Measurements from ENCODE around the gene GUCY1A1. TPM values are rescaled to one million over a fixed set of nuclear protein-coding genes. Genes with fewer than 3 reads are reported as not detected.
A peak's percentile ranks its signal among the peaks of the same experiment; 100 is the strongest.

GUCY1A1 gene
- total and polyA plus RNA-seq, 10 donors = 2.0 to 44.9 (median 23.1) TPM

DNA sequence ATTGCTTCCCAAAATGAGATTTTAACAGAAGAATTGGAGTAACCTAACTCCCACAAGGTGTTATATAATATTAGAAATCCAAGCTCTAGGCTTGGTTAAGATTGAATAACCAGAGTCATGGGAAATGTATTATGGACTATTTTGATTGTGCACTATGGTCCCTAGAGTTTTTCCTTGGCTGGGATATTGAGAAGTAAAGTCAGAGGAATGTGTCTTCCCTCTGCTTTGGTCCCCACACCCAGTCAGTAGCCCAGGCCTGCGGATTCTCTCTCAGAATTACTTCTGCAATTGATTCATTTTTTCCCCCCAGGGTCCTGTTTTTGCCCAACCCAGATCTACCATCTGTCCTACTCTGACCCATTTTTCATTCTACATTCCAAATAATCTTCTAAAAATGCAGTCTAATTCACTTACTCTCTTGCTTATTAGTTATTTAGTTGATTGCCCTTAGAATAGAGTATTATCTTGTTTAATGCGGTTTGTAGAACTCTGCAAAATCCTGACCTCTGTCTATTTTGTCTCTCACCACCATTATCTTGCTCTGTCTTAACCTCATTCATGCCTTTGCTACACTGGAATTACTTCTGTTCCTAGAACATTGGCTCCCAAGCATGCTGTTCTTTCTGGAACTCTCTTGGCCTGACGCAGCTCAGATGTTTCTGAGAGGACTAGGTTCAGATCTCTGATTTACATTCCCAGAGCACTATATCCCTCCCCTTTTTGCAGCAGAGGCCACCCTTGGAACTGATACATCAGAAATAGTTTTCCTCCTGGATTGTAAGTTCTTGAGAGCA is 23.6 kb downstream of the GUCY1A1 start:
- H3K4me3 ChIP-seq = no peak overlapping the region
- WGBS, 5 donors = 77 to 95% (median 86%) methylated on average over 3 of the region's 3 CpGs
- intact Hi-C loops (cut with DNase I; ENCODE audit: low total_unique reads) = no loop called here
- DNase-seq = no peak
- H3K4me1 ChIP-seq = peaks cover 0 to 12% (median 0%) of the 10 kb centered on the region in 6 donors
- TF ChIP-seq CTCF (IDR thresholded peaks at IDR 0.05 in 8 of 11, conservative IDR thresholded peaks at IDR 0.05 in 3 of 11) (no peak), POLR2AphosphoS5 (IDR thresholded peaks at IDR 0.05) (no peak), POLR2A (IDR thresholded peaks at IDR 0.05) (no peak)
- no peaks in the 10 kb centered on the region for H3K27me3 ChIP-seq (replicated peaks in 1 of 7)
- H3K27ac ChIP-seq = no peak overlapping the region
- H3K36me3 ChIP-seq = no peaks in the 10 kb centered on the region
- H3K9me3 ChIP-seq = no peaks in the 10 kb centered on the region

DNA sequence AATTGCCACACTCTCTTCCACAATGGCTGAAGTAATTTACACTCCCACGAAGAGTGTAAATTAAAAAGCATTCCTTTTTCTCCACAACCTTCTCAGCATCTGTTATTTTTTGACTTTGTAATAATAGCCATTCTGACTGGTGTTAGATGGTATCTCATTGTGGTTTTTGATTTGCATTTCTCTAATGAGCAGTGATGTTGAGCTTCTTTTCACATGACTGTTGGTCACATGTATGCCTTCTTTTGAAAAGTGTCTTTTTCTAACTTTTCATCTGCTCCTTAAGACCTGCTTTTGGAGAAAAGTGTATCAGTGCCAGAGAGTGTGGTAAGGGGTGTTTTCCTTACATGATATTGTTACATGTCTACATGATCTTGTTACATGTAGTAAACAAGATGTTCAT is 25.7 kb downstream of the GUCY1A1 start:
- Histone ChIP-seq H3K36me3 (no peaks in the 10 kb centered on the region), H3K27me3 (replicated peaks in 1 of 7) (no peaks in the 10 kb centered on the region), H3K27ac (no peak overlapping the region), H3K4me3 (no peak overlapping the region), H3K4me1 (peaks cover 0 to 17% (median 0%) of the 10 kb centered on the region in 6 donors), H3K9me3 (no peaks in the 10 kb centered on the region)
- TF ChIP-seq POLR2AphosphoS5 (IDR thresholded peaks at IDR 0.05) (no peak), CTCF (IDR thresholded peaks at IDR 0.05 in 8 of 11, conservative IDR thresholded peaks at IDR 0.05 in 3 of 11) (no peak), POLR2A (IDR thresholded peaks at IDR 0.05) (no peak)
- WGBS, 5 donors = 48 to 77% (median 59%) methylated on average over 1 of the region's 1 CpG
- intact Hi-C loops (cut with DNase I; ENCODE audit: low total_unique reads) = no loop called here
- no peak for DNase-seq

- no peaks in the 10 kb centered on the region for H3K36me3 ChIP-seq
- H3K27me3 ChIP-seq (replicated peaks in 1 of 7) = no peaks in the 10 kb centered on the region
- TF ChIP-seq POLR2AphosphoS5 (IDR thresholded peaks at IDR 0.05) (no peak), POLR2A (IDR thresholded peaks at IDR 0.05) (no peak), CTCF (IDR thresholded peaks at IDR 0.05 in 8 of 11, conservative IDR thresholded peaks at IDR 0.05 in 3 of 11) (no peak)
- H3K4me1 ChIP-seq = peaks cover 0 to 17% (median 0%) of the 10 kb centered on the region in 6 donors
- H3K9me3 ChIP-seq = peaks cover 0 to 3% (median 0%) of the 10 kb centered on the region in 8 donors
- intact Hi-C loops (cut with DNase I; ENCODE audit: low total_unique reads) = no loop called here
- DNase-seq = no peak
- no peak overlapping the region for H3K4me3 ChIP-seq
- H3K27ac ChIP-seq = peak overlapping the region in 1 of 8 donors; percentile 13
- WGBS, 5 donors = 77 to 84% (median 79%) methylated on average over 4 of the region's 4 CpGs
Observed at GRCh38 chr4:155693015-155693663, 26.5 kb downstream of the GUCY1A1 start.

Measured in spleen (tissue), 11 donors.